Right lobe of liver (tissue), 6 donors: Measurements from ENCODE around the gene KRT33A. TPM values are rescaled to one million over a fixed set of nuclear protein-coding genes. Genes with fewer than 3 reads are reported as not detected.

Source experiments
- ATAC-seq, 4 donors: fragments of 200-7000 bp; cut with Tn5 transposase; one replicate each; pipeline ENCODE4 v1.9.1; 2020; ENCODE audit warnings: mild to moderate bottlenecking in 4 of 4, moderate library complexity in 4 of 4
- DNase-seq, 3 donors: peaks; one replicate each; pipeline ENCODE4 v3.0.0-alpha.2; 2020
- H3K27ac ChIP-seq, 3 donors: fragments of 200-600 bp; one replicate each; pipeline ENCODE4 v1.8.0; 2022
- H3K27me3 ChIP-seq, 2 donors: fragments of 200-600 bp; one replicate each; pipeline ENCODE4 v1.8.0; 2022
- H3K36me3 ChIP-seq, 4 donors: fragments of 200-600 bp; sonication (generic) in 1 of 4; one replicate each; pipeline versions ENCODE4 v1.5.1 to v1.8.0; 2017 to 2022; ENCODE audit warnings: control low read depth in 1 of 4
- H3K4me1 ChIP-seq, 4 donors: fragments of 200-600 bp; sonication (generic) in 1 of 4; one replicate each; pipeline versions ENCODE4 v1.5.1 to v1.8.0; 2017 to 2022; ENCODE audit warnings: control low read depth in 1 of 4
- H3K4me3 ChIP-seq, 3 donors: fragments of 200-600 bp; one replicate each; pipeline ENCODE4 v1.8.0; 2022
- H3K9me3 ChIP-seq, 4 donors: fragments of 200-600 bp; sonication (generic) in 1 of 4; one replicate each; pipeline versions ENCODE4 v1.5.1 to v1.8.0; 2017 to 2022; ENCODE audit warnings: control low read depth in 1 of 4
- CTCF ChIP-seq, 4 donors: fragments of 200-600 bp in 3 of 4; fragments of 450-650 bp in 1 of 4; IDR thresholded peaks; one replicate each; pipeline versions ENCODE4 v1.5.1 to v1.8.0; 2016 to 2022; ENCODE audit warnings: antibody characterized with exemption in 4 of 4, mild to moderate bottlenecking in 2 of 4
- POLR2A ChIP-seq: fragments of 450-650 bp; IDR thresholded peaks from one replicate; pipeline ENCODE4 v1.6.1; 2017; ENCODE audit warnings: antibody characterized with exemption, mild to moderate bottlenecking
- WGBS: methylation state at CpG from one replicate; pipeline ENCODE4 v1.1.6; 2018; ENCODE audit warnings: low coverage, low lambda C conversion rate; ENCODE audit not compliant: insufficient coverage; ENCODE audit errors: missing lambda C conversion rate; 5-methylcytosine and 5-hydroxymethylcytosine counted together
- intact Hi-C, 2 donors: fragments of 100-400 bp; cut with DNase I; formaldehyde crosslinking; loops; one replicate each; pipeline versions ENCODE4 v1.11.2 to v1.14.1; 2022
- total RNA-seq, 6 experiments: library from RNA; depleted of rRNA in 2 of 6; stranded (reverse); fragments of >200 nt in 2 of 6; fragmentation: NEBNext Ultra II Directional in 3 of 6; extraction: Animal tissue kit (Norgen Biotek cat#: 25700) in 3 of 6; gene quantifications; one replicate each; pipeline versions ENCODE4 v1.1.0 to v1.2.4, GENCODE V29; 2016 to 2023
- donor health status: DM: no; HTN: yes; CAD: no.
- donor health status: DM: no; HTN: no; CAD: no.
- donor health status: DM: no; HTN: no; CAD: no.
- donor health status: DM: no; HTN: yes; CAD: no.
- donor health status: DM: no; HTN: yes; CAD: no.

KRT33A gene
- total RNA-seq, 6 experiments from 2014 or later = not detected

- peak; percentile 45 to 87 (median 68) for ATAC-seq
- 32% methylated on average over 3 of the region's 13 CpGs for WGBS
- intact Hi-C loops = loop anchor here in 1 of 2 donors (10.0 kb wide), 1 partner anchor 435 kb away; no protein-coding TSS in a partner anchor
Measured at GRCh38 chr17:41329279-41329948, 21.2 kb downstream of the KRT33A start.

GRCh38 chr17:41328207-41328606, 22.4 kb downstream of the KRT33A start:
- no peak overlapping the region for H3K27ac ChIP-seq
- no peaks in the 10 kb centered on the region for H3K36me3 ChIP-seq
- no peaks in the 10 kb centered on the region for H3K27me3 ChIP-seq
- intact Hi-C loops = loop anchor here in 1 of 2 donors (10.0 kb wide), 1 partner anchor 433 kb away; no protein-coding TSS in a partner anchor
- no peaks in the 10 kb centered on the region for H3K4me1 ChIP-seq
- DNase-seq (no peak), ATAC-seq (no peak)
- no peaks in the 10 kb centered on the region for H3K9me3 ChIP-seq
- WGBS = 45% methylated on average over 4 of the region's 7 CpGs
- no peak for TF ChIP-seq CTCF (IDR thresholded peaks at IDR 0.05)
- no peak for TF ChIP-seq POLR2A
- H3K4me3 ChIP-seq = no peak overlapping the region

More at GRCh38 chr17:41329279-41329948, 21.2 kb downstream of the KRT33A start:
- no peaks in the 10 kb centered on the region for H3K27me3 ChIP-seq
- H3K36me3 ChIP-seq = no peaks in the 10 kb centered on the region
- H3K4me3 ChIP-seq = no peak overlapping the region
- TF ChIP-seq CTCF (IDR thresholded peaks at IDR 0.05) (peak; percentile 45 to 63 (median 54)), POLR2A (no peak)
- H3K27ac ChIP-seq = no peak overlapping the region
- H3K9me3 ChIP-seq = no peaks in the 10 kb centered on the region
- H3K4me1 ChIP-seq = no peaks in the 10 kb centered on the region
- DNase-seq = peak in 1 of 3 donors; percentile 46

- no peaks in the 10 kb centered on the region for H3K9me3 ChIP-seq
- H3K36me3 ChIP-seq = no peaks in the 10 kb centered on the region
- no peak for ATAC-seq
- TF ChIP-seq CTCF (IDR thresholded peaks at IDR 0.05) (no peak), POLR2A (no peak)
- no peak overlapping the region for H3K4me3 ChIP-seq
- no peak overlapping the region for H3K27ac ChIP-seq
- no peak for DNase-seq
- H3K27me3 ChIP-seq = no peaks in the 10 kb centered on the region
- WGBS = no CpG with 5 or more reads among the region's 8 CpGs
- H3K4me1 ChIP-seq = no peaks in the 10 kb centered on the region
- intact Hi-C loops = loop anchor here in 1 of 2 donors (10.0 kb wide), 1 partner anchor 433 kb away; no protein-coding TSS in a partner anchor
Measured at GRCh38 chr17:41327411-41328120, 23.1 kb downstream of the KRT33A start.

- DNase-seq = no peak
- intact Hi-C loops = loop anchor here in 1 of 2 donors (10.0 kb wide), 1 partner anchor 432 kb away; no protein-coding TSS in a partner anchor
Measured at GRCh38 chr17:41326173-41327145, 24.2 kb downstream of the KRT33A start.

More at GRCh38 chr17:41326173-41327145, 24.2 kb downstream of the KRT33A start:
- no peaks in the 10 kb centered on the region for H3K36me3 ChIP-seq
- H3K9me3 ChIP-seq = no peaks in the 10 kb centered on the region
- TF ChIP-seq CTCF (IDR thresholded peaks at IDR 0.05) = no peak
- no peak for TF ChIP-seq POLR2A
- H3K27ac ChIP-seq = no peak overlapping the region
- no peak overlapping the region for H3K4me3 ChIP-seq
- no peak for ATAC-seq
- no peaks in the 10 kb centered on the region for H3K27me3 ChIP-seq
- no CpG with 5 or more reads among the region's 18 CpGs for WGBS
- H3K4me1 ChIP-seq = no peaks in the 10 kb centered on the region
